Left forelimb (tissue), 1 donor: ENCODE results near the gene RANGRF.
A peak's percentile ranks its signal among the peaks of the same experiment; 100 is the strongest.

ENCODE experiments used
- DNase-seq: peaks from one replicate; pipeline ENCODE4 v3.0.0-alpha.2; 2018; ENCODE audit warnings: low spot score

RANGRF gene

DNA sequence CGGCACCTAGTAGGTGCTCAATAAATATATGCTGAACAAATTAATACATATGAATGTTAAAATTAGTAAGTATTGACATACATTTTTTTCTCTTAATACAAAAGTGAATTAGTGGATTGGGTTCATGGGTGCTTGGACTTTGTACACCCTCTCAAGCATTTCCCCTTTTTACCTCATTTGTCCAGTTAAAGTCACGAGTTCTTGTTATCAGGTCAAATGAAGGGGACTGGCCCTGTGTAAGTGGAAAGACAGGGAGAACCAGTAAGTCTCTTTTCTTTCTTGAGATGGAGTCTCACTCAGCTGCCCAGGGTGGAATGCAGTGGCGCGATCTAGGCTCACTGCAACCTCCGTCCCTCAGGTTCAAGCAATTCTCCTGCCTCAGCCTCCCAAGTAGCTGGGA, 13.7 kb upstream of the RANGRF start:
- no peak for DNase-seq

DNA sequence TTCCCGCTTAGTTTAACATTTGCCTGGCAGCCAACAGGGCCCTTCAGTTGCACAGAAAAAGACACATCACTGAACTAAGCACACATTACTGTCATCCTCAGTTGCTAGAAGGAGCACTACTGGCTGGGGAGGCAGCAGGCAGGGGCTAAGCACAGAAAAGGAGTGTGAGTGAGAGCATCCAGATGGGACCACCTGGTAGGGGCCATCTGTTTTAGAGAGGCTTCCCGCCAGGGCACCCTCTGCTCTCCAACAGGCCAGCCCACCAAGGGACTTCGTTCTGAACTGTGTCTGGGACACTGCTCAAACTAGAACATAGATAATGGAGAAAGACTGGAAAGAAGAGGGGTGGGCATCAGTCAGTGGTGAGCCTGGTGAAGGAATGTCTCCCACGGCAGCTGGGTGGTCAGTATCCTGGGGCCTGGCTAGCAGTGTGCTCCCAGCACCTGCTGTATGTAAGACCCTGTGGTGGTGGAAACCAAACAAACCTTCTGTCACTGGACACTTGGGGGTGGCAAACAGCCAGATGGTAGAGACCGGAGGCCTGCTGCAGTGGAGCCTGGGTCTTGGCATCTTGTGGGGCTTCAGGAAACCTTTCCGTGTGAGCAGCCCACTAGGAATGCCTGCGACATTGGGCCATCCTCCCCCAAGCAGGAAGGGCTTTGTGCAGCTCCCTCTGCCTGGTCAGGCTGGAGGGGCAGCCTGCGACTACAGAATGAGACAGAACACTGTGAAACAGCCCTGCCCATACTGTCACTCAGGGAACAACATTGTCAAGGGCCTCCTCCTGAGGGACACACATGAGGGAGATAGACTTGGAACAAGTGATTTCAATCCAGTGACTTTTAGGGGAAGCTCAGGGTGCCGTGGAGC, 12.8 kb upstream of the RANGRF start:
- DNase-seq = no peak

DNA sequence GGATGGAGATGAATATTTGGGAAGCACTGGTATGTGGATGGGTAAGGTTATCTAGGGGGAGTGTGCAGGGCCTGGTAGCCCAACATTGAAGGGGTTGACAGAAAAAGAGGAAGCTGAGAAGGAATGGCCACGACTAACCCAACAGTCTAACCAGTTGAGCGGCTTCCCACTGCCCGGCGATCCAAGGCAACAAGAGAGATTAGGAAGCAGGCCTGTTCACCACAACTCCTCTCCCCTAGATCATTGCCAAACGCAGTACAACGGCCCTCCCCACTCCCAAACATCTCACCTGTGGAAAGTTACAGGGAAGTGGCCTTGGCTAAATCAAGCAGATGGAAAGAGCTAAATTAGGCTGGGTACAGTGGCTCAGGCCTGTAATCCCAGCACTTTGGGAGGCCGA, 11.2 kb upstream of the RANGRF start:
- no peak for DNase-seq

DNA sequence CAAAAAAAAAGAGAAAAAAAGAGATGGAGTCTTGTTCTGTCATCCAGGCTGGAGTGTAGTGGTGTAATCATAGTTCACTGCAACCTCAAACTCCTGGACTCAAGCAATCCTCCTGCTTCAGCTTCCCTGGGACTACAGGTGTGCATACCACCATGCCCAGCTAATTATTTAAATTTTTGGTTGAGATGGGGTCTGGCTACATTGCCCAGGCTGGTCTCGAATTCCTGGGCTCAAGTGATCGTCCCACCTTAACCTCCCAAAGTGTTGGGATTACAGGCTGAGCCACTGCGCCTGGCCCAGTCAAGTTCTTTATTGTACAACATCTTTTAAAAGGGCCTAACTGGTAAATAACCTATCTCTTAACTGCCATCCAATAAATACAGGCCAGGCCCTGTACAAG, 6.1 kb upstream of the RANGRF start:
- DNase-seq = no peak

DNA sequence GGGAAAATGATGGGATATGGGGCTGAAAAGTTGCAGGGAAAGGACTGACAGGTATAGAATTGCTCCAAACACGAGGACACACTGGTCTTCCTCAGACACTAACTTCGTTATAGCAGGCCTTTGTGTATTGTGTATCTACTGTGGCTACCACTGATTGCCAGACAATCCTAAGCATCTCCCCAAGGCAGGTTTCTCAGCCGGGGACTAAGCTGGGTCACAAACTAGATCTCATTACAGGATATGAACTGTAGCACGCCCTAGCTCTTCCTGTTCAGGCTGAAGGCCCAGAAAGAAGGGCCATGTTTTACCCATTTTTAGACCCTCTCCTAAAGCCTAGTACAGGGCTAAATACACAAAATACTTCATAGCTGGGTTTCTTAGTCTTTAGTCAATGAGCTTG, 5.1 kb upstream of the RANGRF start:
- no peak for DNase-seq

DNA sequence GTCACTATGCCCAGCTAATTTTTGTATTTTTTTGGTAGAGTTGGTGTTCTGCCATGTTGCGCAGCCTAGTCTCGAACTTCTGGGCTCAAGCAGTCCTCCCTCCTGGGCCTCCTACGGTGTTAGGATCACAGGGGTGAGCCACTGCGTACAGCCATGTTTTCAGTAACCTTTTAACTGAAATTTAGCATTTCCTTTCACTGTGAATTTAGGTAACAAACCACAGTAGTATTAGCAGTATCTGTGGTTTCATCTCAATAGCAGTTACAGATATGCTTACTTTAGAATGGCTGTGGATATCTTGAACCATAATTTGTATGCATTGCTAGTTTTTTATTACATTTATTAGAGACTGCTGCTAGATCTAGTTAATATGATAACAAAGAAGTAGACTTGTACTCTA, 4.3 kb upstream of the RANGRF start:
- DNase-seq = no peak

DNA sequence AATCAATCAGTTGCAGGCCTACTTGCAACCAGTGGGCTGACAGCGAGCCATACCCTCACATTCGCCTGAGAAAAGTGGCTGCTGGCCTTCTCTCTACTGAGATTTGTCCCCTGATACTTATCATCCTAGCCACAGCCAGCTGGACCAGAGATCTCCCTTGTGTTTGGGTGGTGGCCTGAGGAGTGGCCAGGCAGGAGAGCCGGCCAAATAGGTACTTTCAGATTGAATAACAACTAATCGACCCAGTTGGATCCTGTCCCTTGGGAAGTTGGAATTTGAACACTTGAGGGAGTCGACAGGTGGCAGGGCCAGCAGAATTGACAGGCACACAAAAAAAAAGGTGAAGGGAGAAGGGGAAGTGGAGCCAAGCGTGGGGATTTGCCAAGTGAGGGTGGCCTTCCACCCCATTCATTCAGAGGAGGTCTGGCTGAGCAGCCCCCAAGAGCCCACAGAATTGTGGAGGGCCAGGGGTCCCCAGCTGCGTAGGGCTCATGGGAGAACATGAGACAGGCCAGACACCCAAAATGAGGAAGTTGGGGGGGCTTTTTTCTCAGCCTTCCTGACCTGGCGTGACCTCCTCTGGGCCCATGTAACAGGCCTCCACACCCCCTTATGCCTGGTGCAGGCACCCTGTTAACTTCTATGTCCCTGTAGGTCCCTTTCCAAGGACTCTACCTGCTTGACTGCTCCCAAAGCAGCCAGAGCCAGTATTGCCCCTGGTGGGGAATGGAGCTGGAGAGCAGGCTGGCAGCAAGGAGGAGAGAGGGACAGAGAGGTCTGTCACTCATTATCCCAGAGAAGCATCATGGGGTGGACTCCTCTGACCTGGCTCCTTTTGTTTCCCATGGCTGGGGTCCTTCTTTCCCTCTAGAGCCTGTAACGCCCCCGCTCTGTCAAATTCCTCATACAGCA, 2.9 kb upstream of the RANGRF start:
- no peak for DNase-seq

DNA sequence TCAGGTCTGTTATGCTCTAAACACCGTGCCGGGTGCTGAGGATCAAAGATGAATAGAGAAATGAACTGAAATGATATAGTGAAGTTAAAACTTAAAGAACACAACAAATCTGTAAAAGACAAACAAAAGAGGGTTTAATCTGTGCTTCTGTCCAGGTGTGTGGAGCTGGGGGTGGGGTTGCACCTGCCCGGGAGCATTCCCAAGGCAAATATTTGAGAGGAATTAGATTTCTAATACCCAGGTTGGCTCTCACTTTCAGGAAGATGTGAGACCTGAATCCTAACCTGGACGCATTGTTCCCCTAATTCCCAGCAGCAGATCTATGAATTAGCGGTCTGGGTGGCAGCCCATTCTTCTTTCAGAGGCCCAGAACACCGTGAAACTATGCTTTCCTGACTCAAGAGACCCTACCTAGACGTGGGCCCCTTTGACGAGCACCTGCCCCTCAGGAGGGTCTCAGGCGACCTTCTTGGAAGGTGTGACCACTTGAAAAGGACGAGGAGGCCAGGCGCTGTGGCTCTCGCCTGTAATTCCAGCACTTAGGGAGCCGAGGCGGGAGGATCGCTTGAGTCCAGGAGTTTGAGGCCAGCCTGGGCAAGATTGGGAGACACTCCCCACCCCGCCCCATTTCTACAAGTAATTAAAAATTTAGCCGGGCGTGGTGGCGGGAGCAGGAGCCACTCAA, 677 bp upstream of the RANGRF start:
- no peak for DNase-seq

DNA sequence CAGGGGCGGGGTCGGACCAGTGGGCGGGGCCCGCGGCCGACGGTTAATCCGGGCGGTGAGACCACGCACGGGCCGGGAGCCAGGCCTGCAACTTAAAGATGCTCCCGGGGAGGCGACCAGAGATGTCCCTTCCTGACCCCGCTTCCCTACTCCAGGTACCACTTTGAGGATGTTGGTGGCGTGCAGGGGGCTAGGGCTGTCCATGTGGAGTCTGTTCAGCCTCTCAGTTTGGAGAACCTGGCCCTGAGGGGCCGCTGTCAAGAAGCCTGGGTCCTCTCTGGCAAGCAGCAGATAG, 580 bp downstream of the RANGRF start:
- no peak for DNase-seq

DNA sequence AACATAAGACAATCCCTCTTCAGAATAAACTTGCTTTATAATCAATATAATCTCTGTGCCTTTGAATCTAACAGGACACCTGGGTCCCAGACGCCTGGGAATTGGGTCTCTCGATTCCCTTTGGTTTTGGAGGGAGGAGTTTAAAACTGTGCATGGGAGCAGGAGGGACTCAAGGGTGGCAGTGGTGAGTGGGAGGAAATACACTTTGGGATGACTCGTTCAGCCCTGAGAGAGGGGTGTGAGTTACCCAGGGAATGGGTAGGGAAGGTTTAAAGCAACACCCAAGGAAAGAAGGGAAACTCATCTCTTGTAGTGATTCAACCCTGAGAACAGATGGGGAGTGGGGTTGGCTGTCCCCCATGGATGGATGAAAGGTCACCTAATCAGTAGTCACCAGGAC, 1.6 kb downstream of the RANGRF start:
- no peak for DNase-seq

DNA sequence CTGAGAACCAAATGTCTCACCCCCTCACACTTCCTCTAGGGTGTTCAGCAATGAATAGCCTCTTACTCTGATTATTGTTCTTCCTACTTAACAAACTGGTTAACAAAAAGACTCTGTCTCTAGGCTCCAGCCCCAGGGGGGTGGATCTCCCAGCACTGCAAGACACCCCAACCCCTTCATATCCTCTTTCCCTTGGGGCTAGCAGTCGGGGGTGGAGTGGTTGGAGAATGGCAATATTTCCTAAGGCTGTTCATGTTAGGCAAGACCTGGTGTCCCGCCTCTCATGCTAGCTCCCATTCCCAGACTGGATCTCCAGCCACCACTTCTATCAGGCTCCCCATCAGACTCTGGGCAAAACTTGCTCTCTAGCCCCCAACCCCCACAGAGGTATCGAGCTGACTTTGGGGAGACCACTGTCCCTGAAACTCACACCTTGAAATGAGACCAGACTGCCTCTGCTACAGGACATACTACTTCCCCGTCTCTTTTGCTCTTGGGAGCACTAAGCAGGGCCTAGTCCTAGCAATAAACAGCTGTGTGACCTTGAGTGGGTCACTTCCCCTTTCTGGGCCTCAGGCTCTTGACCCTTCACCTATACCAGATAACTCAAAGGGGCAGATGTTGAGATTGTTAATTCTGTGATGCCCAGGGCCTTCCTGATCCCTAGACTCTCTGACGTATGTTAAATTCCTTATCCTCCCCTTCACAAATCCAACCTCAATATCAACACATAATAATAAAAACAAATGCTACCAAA, 4.3 kb downstream of the RANGRF start:
- DNase-seq = no peak

DNA sequence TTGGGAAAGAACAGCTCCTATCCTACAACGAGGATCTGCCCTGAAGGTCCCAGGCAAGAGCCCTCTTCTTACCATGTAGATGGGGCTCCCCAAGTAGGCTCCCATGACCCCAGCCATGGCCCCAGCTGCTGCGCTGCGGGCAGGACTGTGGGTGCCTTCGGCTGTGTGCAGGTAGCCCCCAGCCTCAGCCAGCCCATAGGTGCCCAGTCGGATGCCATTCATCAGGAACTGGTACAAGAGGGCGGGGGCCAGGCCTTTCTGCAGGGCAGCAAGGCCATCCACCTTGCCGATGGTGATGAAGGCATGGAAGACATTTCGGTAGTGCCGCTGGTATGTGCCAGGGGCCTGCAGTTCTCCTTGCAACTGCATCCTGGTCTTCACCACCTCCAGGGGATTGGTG, 5.9 kb downstream of the RANGRF start:
- DNase-seq = no peak

DNA sequence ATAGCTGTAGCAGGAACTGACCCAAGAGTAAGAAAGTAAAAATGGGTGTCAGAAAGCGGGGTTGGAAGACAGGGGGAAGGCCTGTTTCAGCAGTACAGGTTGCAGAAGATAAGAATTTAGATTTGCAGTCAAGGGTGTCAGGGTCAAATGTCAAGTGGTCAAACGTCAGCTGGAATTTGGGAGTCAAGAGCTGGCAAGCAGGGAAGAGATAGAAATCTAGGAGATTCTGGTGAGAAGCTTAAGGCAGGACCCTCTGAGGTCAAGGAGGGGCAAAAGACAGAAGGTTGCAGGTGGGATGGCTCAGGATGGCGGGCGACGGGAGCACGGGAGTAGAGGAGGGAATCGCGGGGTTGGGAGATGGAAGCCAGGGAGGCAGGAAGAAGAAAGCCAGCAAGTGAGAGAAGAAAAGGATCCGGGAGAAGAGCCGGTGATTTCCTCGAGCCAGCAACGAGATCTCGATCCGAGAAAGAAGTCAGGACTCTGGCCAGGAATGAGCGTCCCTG, 6.4 kb downstream of the RANGRF start:
- no peak for DNase-seq

DNA sequence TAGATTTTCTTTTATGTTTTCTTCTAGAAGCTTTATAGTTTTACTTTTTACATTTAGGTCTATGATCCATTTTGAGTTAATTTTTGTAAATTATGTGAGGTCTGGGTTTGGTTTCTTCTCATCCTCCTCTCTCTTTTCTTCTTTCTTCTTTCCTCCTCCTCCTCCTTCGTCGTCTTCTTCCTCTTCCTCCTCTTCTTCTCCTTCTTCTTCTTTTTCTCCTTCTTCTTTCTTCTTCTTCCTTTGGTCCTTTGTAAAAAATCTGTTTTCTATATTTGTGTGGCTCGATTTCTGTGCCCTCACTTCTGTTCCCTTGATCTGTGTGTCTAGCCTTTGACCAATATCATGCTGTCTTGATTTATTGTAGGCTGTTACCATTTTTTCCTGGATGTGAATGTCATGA, 11.8 kb downstream of the RANGRF start:
- no peak for DNase-seq

DNA sequence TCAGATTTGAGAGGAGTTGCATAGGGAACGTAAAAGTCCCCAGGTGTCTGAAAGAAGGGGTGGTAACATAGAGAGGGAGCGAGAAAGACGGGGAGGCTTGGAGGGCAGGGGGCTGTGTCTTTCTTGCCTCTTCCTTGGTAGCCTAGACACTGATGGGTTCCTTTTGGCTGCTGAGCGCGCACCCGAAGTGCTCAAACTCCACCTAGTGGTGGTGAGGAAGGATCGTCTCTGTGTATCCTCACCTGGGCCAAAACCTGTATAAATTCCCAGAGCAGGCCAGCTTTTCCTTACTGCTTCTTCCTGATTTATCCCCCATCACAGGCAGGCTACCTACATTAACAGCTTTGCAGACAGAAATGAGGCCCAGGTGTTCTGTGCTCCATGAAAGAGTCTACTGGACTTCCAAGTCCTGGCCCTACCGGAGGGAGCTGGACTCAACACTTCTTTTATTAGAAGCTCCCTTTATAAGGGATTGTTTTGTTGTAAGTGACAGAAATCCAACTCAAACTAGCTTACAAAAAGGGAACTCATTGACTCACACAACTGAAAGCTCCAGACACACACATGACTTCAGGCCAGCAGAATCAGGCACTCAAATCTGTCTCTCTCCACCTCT, 12.3 kb downstream of the RANGRF start:
- peak; percentile 69 for DNase-seq

DNA sequence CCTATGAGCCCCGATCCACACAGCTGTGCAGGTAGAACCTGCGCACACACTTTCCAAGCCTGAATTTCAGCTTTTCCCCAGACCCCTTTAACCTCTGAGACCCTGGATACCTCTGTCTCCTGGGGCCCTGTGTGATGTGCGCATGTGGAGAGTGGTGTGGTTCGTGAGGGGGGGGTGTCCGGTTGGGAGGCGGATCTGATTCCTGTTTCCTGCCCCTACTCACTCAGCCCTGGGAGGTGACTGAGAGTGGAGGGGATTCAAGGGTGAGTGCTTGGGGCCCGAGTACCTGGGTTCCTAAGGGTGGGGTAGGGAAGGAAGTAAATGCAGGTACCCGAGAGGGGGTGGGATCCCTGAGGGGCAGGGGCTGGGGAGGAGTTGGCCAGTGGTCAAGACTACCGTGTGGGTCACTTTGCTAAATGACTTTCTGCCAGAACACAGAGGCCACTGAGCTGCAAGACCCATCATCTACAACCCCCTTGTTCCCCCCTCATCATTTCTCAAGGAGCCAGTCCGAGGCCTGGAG, 22.2 kb downstream of the RANGRF start:
- DNase-seq = no peak

DNA sequence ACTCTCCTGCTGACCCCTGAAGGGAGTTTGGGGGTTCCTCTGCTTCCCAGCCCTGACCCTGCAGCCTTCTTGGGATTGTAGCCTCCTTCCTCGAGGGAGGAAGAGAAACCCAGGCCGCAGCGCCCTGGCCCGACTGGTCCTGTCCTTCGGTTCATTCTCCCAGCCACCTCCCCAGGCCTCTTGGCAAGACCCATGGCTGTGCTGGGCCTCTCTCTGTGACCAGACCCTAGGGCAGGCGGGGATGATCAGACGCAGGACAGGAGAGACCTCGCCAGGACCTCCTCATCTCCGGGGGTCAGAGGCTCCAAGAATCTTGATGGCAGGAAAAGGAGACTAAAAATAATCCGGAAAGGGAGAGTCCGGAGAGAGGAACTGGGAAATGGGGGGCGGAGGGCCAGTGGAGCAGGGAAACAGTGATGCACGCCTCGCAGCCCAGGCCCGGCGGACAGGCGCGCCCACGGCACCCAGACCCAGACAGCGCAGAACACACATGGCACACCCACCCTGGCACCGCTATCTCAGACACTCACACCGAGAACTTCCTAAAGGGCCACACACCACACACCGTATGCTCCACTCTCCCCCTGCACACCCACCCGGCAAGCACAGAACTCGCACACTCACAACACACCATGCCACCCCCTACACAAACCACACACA, 22.8 kb downstream of the RANGRF start:
- peak; percentile 63 for DNase-seq

DNA sequence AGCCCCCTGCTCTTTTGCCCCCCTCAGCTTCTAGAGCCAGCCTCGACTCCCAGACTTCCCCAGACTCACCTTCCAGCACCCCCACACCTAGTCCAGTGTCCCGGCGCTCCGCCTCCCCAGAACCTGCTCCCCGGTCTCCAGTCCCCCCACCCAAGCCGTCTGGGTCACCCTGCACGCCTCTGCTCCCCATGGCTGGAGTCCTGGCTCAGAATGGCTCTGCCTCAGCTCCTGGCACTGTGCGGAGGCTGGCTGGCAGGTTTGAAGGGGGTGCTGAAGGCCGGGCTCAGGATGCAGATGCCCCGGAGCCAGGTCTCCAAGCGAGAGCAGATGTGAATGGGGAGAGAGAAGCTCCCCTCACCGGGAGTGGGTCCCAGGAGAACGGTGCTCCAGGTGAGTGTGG, 23.8 kb downstream of the RANGRF start:
- DNase-seq = no peak

DNA sequence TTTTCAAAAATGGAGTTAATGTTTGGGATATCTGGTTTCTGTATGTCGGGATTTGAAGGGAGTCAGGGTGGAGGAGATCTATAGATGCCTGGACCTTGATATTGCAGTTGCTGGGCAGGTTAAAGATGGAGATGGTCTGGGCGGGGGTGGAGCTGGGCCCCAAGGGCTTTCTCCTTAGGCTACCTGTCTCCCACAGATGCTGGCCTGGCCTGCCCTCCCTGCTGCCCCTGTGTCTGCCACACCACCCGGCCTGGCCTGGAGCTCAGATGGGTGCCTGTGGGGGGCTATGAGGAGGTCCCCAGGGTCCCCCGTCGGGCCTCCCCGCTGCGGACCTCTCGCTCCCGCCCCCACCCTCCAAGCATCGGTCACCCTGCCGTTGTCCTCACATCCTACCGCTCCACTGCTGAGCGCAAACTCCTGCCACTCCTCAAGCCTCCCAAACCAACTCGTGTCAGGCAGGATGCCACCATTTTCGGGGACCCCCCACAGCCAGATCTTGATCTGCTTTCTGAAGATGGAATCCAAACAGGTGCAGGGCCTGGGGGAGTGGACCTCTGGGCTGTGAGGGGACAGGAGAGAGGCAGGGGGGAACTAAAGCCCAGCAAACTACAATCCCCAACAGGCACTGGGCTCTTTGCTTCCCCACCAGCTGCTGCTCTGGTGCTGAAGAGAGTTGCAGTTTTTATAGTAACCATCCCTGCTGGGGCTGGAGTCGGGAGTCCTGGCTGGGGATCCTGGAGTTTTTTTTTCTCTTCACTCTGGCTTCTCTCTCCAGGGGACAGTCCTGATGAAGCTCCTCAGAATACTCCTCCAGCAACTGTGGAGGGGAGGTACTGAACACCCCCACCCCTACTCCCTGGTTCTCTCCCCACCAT, 24.5 kb downstream of the RANGRF start:
- no peak for DNase-seq
